Left lobe of liver (tissue), 2 donors: ENCODE results near the gene CUBN. TPM values are rescaled to one million over a fixed set of nuclear protein-coding genes. Genes with fewer than 3 reads are reported as not detected.
A peak's percentile ranks its signal among the peaks of the same experiment; 100 is the strongest.

ENCODE experiments used
- ATAC-seq: fragments of 200-7000 bp; cut with Tn5 transposase; one replicate; pipeline ENCODE4 v1.9.1; 2020; ENCODE audit warnings: mild to moderate bottlenecking, moderate library complexity
- DNase-seq: peaks from one replicate; pipeline ENCODE4 v3.0.0-alpha.2; 2020; ENCODE audit warnings: low spot score
- total RNA-seq: library from RNA; stranded (reverse); gene quantifications from one replicate; pipeline ENCODE4 v1.2.1, GENCODE V29; 2021
- donor health status: DM: no; HTN: no; CAD: no; lungs with moderate emphysema.
- donor health status: DM: no; HTN: yes; CAD: no.

CUBN gene
- total RNA-seq, 1 donor from 2014 or later, result 0.25 TPM

DNA sequence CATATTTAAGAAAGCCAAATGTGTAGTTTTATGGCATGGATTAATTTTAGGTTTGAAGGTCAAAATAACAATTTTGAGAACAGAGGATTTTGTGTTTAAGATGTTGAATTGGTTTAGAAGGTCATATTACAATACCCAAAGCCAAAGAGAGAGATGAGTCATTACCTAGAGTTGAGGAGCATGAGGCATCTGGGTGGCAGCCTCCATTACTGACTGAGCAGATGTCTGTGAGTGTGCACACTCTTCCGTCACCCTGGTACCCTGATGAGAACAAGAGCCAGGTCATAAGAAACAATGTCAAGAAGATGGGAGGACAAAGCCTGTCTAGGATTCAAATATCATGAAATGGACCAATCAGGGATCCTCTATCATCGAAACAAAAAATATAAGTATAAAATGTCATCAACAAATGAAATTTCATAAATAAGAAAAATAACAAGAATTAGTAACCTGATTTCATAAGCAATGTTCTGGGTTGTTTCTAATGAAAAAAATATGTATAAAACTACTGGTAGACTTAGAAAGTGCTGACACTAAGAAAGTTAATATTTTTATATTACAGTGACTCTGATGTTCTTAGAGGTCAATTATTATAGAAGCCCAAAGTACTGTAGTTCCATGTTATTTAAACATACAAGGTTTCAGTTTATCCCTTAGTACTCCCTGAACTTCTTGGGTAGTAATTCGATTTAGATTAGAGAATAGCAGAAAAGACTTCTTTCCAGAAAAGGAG lies 20.0 kb downstream of the CUBN start:
- DNase-seq, result no peak
- ATAC-seq, result no peak

DNA sequence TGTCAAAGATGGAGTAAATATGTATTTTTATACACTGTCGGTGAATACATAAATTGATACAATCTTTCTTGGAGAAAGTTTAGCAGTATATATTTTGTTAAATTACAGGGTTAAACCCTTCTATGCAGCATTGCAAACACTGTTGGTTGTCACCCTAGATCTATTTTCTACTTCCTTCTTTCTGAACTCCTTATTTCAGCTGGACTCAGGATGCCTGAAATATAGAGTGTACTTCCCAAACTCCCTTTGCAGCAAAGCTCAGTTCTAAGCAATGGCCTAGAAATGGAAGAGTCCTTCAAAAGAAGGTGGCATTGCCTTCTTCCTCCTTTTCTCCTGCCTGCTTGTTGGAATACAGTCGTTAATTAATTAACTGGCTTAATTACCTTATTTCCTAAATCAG lies 20.6 kb downstream of the CUBN start:
- ATAC-seq, result no peak
- no peak for DNase-seq

DNA sequence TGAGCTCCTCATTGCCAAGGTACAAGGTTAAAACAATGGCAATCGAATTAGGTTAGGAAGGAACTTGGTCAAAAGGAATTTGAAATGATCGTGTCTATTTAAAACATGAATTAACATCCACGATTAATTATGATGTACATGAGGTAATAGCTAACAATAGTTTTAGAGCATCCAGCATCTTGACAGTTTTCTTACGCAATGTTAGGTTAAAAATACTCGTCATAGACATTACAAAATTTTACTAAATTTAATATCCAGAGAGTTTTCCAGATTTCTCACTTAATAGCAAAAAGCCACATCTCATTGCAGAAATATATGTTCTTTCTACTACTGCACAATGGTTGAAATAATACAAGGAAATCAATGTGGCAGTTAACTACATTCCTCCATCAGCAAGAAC lies 22.6 kb downstream of the CUBN start:
- no peak for DNase-seq
- ATAC-seq, result no peak

DNA sequence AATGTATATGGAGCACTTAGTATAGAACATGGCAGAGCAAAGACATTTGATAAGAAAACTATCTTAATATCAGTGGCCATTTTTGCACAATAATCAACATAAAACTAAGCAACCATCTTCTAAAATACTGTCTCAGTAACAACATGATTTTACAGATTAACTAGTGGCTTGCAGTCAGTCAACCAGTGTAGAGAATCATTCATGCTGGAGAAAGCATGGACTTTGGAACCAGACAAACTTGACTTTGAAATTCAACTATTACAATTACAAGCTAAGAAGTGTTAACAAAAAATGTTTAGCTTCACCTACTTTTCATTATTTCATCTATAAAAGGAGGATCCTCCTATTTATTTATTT lies 27.7 kb downstream of the CUBN start:
- DNase-seq (no peak), ATAC-seq (peak; percentile 61)

DNA sequence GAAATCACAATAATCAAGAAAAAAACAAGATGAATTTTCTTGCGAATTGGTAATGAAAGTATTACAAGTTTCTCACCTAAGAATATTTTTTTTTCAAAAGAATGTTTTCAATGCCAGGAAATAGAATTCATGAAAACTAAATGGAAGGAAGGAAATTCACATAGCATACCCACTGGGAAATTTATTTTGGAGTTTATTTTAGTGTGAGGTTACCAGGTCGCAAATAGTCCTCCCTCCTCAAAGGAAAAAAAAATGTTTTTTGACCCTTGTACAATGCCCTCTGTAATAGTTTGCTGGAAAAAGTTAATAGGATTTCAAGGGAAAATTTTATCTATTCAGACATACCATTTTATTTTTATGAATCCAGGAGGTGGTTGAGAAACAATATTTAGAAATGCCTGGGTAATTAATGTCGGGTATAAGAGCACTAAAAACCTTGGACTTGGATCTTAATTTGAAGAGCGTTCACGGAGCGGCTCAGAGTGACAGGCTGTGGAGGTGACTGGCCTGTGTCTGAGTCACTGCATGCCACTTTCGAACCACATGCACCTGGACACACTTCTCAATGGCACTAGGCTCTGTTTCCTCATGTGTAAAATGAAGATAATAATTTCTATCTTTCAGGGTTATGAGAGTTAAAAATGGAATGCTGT lies 28.2 kb downstream of the CUBN start:
- ATAC-seq, result peak; percentile 97
- DNase-seq, result no peak

DNA sequence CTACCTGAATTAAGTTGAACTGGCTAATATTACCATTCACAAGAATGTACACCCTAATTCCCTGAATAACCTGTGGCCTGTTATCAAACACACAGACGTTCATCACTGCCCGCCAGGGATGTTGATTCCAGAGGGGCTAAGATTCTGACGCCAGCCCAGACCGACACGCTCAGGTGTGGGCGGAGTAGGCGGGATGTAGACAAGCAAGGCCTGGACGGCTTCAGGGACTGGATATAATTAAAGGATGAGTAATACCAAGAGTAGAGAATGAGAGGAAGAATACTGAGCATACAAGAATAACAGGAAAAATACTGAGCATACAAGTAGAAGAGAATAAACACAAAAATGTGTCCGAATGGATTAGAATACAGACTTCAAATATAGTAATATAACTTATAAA lies 29.0 kb downstream of the CUBN start:
- no peak for ATAC-seq
- DNase-seq, result no peak

DNA sequence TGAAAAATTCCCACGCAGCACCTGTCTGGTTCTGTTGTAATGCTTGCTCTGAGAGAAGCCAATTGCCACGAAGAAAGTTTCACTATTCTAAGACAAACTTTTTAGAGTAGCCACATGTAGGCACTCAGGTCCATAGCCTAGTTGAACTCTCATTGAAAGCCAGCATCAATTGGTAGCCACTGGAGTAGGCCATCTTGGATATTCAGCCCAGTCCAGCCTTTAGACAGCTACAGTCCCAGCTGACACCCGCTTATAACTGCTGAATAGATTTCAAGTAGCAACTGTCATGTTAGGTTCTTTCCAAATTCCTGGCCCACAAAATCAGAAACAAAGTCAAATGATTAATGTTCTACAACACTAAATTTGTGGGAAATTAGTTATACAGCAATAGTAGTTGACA lies 31.6 kb downstream of the CUBN start:
- ATAC-seq (no peak), DNase-seq (no peak)

DNA sequence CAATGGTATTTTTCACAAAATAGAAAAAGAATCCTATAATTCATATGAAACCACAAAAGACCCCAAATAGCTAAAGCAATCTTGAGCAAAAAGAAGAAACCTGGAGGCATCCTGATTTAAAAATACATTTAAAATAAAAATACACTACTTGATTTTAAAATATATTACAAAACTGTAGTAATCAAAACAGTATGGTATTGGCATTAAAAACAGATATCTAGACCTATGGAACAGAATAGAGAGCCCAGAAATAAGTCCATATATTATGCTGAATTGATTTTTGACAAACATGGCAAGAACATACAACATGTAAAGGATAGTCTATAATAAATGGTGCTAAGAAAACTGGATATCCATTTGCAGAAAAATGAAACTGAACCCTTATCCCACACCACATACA lies 34.8 kb downstream of the CUBN start:
- no peak for DNase-seq
- ATAC-seq, result no peak

DNA sequence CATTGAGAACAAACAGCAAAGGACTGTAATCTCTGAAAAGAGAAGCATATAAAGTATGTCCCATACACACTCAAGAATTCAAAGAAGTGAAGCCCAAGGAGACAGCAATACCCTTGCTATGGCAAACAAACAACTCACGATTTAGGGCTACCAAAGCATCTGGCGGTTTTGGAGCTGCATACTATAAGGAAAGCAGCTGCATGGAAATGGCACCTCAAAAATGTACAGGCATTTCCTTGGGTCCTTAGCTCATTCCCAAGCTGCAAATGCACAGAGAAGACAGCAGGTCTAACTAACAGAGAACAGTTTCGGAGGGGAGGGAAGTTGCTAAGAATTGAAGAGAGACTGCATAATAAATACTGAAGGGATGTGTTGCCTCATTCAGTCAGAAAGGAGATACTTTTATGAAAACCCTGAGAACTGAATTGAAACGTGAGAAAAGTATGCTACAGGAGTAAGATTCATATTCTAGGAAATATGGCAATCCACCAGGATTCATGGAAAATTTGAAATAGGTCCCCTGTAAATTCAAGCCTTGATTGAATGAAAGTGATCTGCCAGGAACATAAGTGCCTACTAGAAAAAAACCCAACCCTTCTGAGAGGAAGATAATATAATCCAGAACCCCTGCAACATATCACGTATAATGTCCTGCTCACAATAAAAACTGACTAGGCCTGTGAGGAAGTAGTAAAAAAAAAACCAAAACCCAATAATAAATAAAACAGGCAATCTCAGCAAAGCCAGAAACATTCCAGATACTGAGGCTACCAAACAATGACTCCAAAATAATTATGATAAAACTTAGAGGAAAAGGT lies 36.4 kb downstream of the CUBN start:
- no peak for ATAC-seq

DNA sequence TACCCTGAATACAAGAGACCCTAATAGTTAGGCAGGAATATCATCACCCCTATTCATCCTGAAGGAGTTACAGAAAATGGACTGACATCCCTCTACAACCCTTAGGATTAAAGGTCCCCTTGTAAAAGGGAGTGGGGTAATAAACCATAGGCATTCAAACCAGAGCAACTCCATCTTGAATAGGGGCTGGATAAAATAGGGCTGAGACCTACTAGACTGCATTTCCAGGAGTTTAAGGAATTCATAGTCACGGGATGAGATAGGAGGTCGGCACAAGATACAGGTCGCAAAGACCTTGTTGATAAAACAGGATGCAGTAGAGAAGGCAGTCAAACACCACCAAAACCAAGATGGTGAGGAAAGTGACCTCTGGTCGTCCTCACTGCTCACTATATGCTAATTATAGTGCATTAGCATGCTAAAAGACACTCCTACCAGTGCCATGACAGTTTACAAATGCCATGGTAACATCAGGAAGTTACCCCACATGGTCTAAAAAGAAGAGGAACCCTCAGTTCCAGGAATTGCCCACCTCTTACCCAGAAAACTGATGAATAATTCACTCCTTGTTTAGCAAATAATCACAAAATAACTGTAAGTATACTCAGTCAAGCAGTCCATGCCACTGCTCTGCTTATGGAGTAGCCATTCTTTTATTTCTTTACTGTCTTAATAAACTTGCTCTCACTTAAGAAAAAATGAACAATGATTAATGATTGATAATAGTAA lies 37.2 kb downstream of the CUBN start:
- ATAC-seq (no peak), DNase-seq (no peak)

More for the DNA sequence above, 36.4 kb downstream of the CUBN start:
- no peak for DNase-seq

DNA sequence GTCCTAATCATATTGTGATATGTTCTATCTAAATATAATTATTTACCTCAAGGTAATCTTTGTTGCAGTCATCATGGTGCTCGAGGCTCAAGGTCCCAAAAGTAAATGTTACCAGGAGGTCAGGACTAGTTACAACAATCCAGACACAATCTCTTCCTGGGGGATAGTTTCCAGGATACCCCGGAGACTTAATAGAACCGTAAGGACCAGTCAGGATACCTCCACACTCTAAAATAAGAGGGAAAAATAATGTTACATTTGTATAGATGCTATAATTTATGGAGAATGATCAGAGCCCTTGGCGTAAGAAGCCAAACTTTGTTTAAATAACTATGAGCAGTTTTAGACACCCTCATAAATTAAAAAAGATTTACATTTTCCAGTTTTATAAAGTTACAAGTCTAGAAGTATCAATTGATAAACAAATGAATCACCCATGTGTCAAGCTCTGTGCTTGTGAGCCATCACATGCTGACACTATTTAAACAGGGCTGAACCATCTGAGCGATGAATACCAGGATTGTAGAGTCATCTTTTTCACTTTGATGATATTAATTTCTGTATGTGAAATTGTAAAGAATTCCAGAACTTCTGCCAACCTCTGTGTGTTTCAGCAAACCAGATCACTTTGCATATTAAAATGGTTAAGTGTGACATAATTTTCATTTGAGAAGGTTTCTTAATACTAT lies 41.3 kb downstream of the CUBN start:
- ATAC-seq (no peak), DNase-seq (no peak)

DNA sequence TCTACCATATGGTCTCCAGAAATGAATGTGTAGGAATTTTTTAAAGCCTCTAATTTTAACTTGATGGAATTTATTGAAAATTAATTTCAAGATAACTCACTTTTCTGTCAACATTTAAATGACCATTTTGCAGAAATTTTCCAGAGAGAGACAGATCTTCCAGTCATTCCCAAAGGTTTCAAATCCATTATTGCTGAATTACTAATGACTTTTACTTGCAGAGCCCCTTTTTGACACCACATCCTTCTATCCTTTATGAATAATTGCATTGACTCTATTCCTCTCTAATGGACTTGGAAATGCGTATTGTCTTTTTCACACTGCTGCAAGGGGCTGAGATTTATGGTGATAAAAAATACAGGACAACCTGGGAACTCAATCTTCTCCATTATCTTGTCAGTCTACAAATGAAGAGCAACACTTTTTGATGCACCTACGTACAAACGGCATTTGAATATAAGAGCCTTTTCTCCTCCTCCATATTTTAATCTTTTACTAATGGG lies 42.7 kb downstream of the CUBN start:
- no peak for ATAC-seq

DNA sequence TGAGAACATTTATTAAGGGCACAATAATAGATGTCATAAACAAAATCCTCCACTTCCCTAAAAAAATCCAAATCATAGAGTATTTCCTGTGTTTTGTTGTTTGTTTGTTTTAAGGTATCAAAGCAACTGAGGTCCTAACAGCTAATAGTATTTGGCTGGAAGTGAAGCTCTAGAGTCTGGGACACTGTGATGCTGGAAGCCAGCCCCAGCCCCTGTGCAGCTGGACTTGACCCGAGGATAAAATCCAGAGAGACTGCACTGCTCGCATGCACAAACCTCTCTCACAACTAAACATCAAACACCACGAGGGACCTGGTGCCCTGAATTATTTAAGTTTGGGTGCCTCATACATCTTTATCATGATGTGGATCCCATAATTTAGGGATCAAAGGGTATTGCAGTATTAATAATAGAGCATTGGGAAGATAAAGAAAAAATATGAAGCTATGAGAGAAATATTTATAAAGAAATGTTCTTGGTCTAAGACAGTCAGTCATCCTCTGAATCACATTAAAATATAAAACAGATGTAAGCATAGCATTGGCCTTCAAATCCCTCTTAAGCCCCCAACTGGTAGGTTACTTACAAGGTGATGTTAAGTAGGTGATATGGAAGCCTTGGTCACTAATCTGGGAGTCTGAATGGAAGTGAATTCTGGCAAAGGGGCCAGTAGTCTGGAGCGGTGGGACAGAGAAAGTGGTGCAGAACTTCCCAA lies 44.4 kb downstream of the CUBN start:
- ATAC-seq, result no peak

More for the DNA sequence above, 42.7 kb downstream of the CUBN start:
- DNase-seq, result no peak

DNA sequence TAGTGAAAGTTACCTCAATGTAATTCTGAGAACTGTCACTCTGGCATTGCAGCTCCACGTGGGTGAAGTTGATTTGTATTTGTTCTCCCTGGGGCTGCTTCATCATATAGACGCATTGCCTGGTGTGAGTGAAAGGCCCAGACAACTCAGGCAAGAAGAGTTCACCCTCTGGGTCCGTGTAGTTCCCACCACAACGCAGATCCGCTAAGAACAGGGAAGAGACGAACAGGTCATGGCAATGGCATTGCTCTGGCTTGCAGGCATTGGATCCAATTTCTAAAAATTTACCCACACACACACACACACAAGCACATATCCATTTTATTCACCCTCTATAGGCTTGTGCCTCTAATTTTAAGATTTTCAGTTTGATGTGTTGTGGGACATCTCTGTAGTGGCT lies 45.4 kb downstream of the CUBN start:
- no peak for DNase-seq
- no peak for ATAC-seq

More for the DNA sequence above, 44.4 kb downstream of the CUBN start:
- no peak for DNase-seq

DNA sequence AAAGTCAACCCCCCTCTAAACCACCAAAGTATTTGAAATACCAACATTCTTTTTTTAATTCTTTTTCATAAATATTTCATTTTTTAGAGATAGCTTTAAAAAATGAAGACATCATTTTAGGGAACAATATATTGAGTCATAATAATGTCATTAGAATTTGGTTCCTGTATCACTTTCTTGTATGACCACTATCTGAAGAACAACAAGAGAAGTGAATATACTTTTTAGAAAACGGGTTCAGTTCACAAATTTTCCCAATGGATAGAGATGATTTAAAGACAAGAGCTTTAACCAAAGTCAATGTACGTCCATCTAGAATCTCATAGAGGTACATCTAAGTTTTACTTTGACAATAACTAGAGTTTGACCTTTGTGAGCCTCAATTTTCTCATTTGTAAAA lies 48.2 kb downstream of the CUBN start:
- ATAC-seq (no peak), DNase-seq (no peak)

DNA sequence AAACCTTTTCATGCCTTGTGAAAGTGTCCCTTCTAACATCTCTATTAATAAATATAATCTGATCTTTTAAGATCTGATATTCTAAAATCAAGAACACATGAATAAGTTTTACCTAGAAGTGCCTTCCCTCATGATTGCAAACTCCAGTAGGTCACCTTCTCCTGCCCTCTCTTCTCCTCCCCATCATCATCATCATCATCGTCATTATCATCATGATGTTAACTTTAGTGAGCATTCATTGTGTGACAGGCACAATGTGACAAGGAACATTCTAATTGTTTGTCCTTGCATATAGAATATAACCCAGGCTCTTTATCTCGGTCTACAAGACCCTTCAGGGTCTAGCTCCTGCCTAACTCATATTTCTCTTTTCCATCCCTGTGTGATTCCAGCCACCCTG lies 51.7 kb downstream of the CUBN start:
- ATAC-seq, result no peak
- no peak for DNase-seq

DNA sequence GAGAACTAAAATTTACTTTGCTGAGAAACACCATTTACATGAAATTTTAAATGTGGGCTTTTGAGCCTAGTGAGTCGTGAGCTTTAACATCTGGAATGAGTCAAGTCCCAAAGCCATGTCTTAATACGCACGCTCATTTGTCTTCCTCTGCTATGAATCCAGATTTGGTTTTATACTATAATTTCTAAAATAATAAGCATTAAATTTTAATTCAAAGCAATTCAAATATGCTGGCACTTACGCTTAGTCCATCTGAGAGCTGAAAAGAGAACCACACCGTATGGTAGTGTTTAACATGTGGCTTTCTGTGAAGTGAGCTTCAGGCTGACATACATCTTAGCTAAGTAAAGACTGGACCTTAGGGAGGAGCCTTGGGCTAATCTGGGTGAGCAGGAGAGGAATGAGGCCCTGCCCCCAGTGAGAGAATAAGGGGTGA lies 52.2 kb downstream of the CUBN start:
- no peak for ATAC-seq
- no peak for DNase-seq

DNA sequence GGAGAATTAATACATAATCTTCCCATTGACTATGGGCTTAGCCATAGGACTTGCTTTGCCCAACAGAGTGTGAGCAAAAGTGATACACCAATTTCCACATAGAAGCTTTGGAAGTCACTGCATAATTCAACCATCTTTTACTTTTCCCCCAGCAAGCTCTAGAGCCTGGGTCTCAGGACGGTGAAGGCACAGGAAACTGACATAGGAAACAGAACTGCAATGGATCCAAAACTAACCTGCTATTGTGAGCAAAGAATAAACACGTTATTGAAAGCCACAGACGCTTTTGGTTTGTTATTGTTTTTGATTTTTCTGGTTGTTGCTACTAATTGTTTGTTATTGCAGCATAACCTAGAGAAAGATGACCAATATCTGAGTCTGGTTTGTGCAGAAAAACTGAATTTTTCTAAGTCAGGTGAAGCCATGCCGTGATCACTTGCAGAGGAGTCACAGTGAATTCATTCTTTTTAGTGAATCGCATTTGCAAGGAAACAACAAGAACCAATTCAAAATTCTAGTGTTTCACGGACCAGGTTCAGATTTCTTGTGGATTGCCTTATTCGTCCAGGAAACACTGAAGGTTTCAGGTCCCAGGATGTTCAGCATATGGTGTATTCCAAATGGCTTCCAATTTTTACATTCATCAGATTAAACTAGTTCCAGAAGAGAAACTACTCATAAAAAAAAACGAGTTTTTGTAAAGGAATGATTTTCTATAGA lies 52.8 kb downstream of the CUBN start:
- no peak for DNase-seq
- no peak for ATAC-seq
